NCI-H2196 treated with DMSO at 0.1 percent for 48 hours (cell line): ENCODE results near the gene TMEM240.

Experiments
- DNase-seq: peaks from one replicate; lab custom pipeline; 2025; ENCODE audit not compliant: unreplicated experiment; lab: John Stamatoyannopoulos, UW

TMEM240 gene

GRCh38 chr1:1540090-1540817, at the start of gene TMEM240:
Gene TMEM240 (minus strand): TSS chr1:1540624. CDS start chr1:1540346, 278 bp downstream.
- DNase-seq: peak; percentile 17

GRCh38 chr1:1583347-1584010, 43.1 kb upstream of the TMEM240 start:
- no peak for DNase-seq

GRCh38 chr1:1582585-1583346, 42.3 kb upstream of the TMEM240 start:
- DNase-seq: no peak

- DNase-seq: no peak
Observed at GRCh38 chr1:1578371-1578940, 38.0 kb upstream of the TMEM240 start.

GRCh38 chr1:1577367-1578011, 37.1 kb upstream of the TMEM240 start:
- peak; percentile 62 for DNase-seq

GRCh38 chr1:1574721-1575537, 34.5 kb upstream of the TMEM240 start, which contains the start of gene SSU72:
Gene SSU72 (minus strand): TSS chr1:1574863. CDS start chr1:1574557, 306 bp downstream.
- DNase-seq: peak; percentile 75

- peak; percentile 69 for DNase-seq
Observed at GRCh38 chr1:1573843-1574720, 33.7 kb upstream of the TMEM240 start.

GRCh38 chr1:1569341-1569740, 28.9 kb upstream of the TMEM240 start:
- no peak for DNase-seq

GRCh38 chr1:1567891-1568291, 27.5 kb upstream of the TMEM240 start:
- DNase-seq: no peak

- DNase-seq: no peak
Observed at GRCh38 chr1:1567152-1567875, 26.9 kb upstream of the TMEM240 start.

- DNase-seq: no peak
Observed at GRCh38 chr1:1565340-1565739, 24.9 kb upstream of the TMEM240 start.

- DNase-seq: no peak
Observed at GRCh38 chr1:1564268-1564667, 23.8 kb upstream of the TMEM240 start.

GRCh38 chr1:1563688-1564087, 23.3 kb upstream of the TMEM240 start:
- DNase-seq: no peak

GRCh38 chr1:1562556-1563195, 22.3 kb upstream of the TMEM240 start:
- no peak for DNase-seq

GRCh38 chr1:1561801-1562470, 21.5 kb upstream of the TMEM240 start:
- DNase-seq: no peak

- DNase-seq: no peak
Observed at GRCh38 chr1:1560178-1560577, 19.8 kb upstream of the TMEM240 start.

GRCh38 chr1:1559066-1559465, 18.6 kb upstream of the TMEM240 start:
- DNase-seq: no peak
